PC-9 (cell line): ENCODE data around the gene IGFBP6.

Experiments
- CTCF ChIP-seq: fragments of 200-600 bp; sonication (generic); conservative IDR thresholded peaks from 2 replicates; pipeline ENCODE4 v1.6.1; 2017; ENCODE audit warnings: mixed run types, antibody characterized with exemption, mild to moderate bottlenecking, moderate library complexity
- EZH2 ChIP-seq: fragments of 200-600 bp; sonication (generic); IDR thresholded peaks from 2 replicates; pipeline ENCODE4 v1.8.0; 2017; ENCODE audit warnings: antibody characterized with exemption, low read depth

- TF ChIP-seq CTCF (no peak), EZH2 (no peak)
These were observed 18.6 kb downstream of the IGFBP6 start for GRCh38 chr12:53115891-53116648.
